CD8-positive, alpha-beta memory T cell (primary cell): ENCODE results near the gene OR51M1. TPM values are rescaled to one million over a fixed set of nuclear protein-coding genes. Genes with fewer than 3 reads are reported as not detected.

Experiments used
- CTCF ChIA-PET: fragments of 350-600 bp; sonication (Branson Sonifier 250); formaldehyde crosslinking; loops from one replicate; lab custom pipeline; 2021; ENCODE audit warnings: antibody characterized with exemption; lab: Charles Lee
- POLR2A ChIA-PET: fragments of 350-600 bp; sonication (Branson Sonifier 250); formaldehyde crosslinking; loops from one replicate; lab custom pipeline; 2021; ENCODE audit warnings: antibody characterized with exemption; lab: Charles Lee
- DNase-seq, 5 donors: peaks; one replicate each; pipeline versions ENCODE4 v3.0.0 to v3.0.0-alpha.2; 2020 to 2022; ENCODE audit warnings: mixed read lengths in 1 of 5
- H3K27ac ChIP-seq: one replicate; pipeline ENCODE4 v1.7.0; 2013; ENCODE audit warnings: low read depth, mild to moderate bottlenecking, low read length, moderate library complexity
- H3K27me3 ChIP-seq: 2 replicates; pipeline ENCODE4 v1.7.0; 2013; ENCODE audit warnings: low read length, mild to moderate bottlenecking; ENCODE audit not compliant: insufficient read depth, poor library complexity, severe bottlenecking
- H3K36me3 ChIP-seq: 2 replicates; pipeline ENCODE4 v1.7.0; 2013; ENCODE audit warnings: mild to moderate bottlenecking, low read length, moderate library complexity; ENCODE audit not compliant: insufficient read depth
- H3K4me1 ChIP-seq: 2 replicates; pipeline ENCODE4 v1.7.0; 2013; ENCODE audit warnings: mild to moderate bottlenecking, low read length, moderate library complexity; ENCODE audit not compliant: insufficient read depth
- H3K4me3 ChIP-seq: 2 replicates; pipeline ENCODE4 v1.7.0; 2013; ENCODE audit warnings: mild to moderate bottlenecking, low read length
- H3K9me3 ChIP-seq: 2 replicates; pipeline ENCODE4 v1.7.0; 2013; ENCODE audit warnings: mild to moderate bottlenecking, low read length
- H3K27ac Mint-ChIP-seq, 8 donors: one replicate each; pipeline ENCODE4 v1.8.0; 2020 to 2021; ENCODE audit warnings: mixed read lengths in 8 of 8, mild to moderate bottlenecking in 6 of 8, inconsistent platforms in 3 of 8, moderate library complexity in 3 of 8
- H3K27me3 Mint-ChIP-seq, 2 donors: one replicate each; pipeline ENCODE4 v1.8.0; 2020 to 2021; ENCODE audit warnings: mixed read lengths in 2 of 2, mild to moderate bottlenecking in 1 of 2, moderate library complexity in 1 of 2
- H3K36me3 Mint-ChIP-seq, 3 donors: one replicate each; pipeline ENCODE4 v1.8.0; 2020 to 2021; ENCODE audit warnings: mixed read lengths in 3 of 3, inconsistent platforms in 1 of 3, mild to moderate bottlenecking in 1 of 3
- H3K4me1 Mint-ChIP-seq, 3 donors: one replicate each; pipeline ENCODE4 v1.8.0; 2020 to 2021; ENCODE audit warnings: mixed read lengths in 3 of 3, inconsistent platforms in 1 of 3, mild to moderate bottlenecking in 1 of 3
- H3K4me3 Mint-ChIP-seq, 7 donors: one replicate each; pipeline ENCODE4 v1.8.0; 2020 to 2021; ENCODE audit warnings: mixed read lengths in 7 of 7, mild to moderate bottlenecking in 6 of 7, moderate library complexity in 4 of 7, inconsistent platforms in 2 of 7
- H3K9me3 Mint-ChIP-seq, 5 donors: one replicate each; pipeline ENCODE4 v1.8.0; 2020 to 2022; ENCODE audit warnings: mixed read lengths in 5 of 5, mild to moderate bottlenecking in 3 of 5, moderate library complexity in 2 of 5, inconsistent platforms in 1 of 5
- polyA plus RNA-seq: library from polyadenylated mRNA; unstranded; fragments of 300-500 nt; fragmentation: Illumina TruSeq; gene quantifications from one replicate; pipeline ENCODE4 v1.2.3, GENCODE V29; 2021
- total RNA-seq, 2 experiments: library from RNA; stranded (reverse); gene quantifications; one replicate each; pipeline ENCODE4 v1.2.3, GENCODE V29; 2021

The OR51M1 gene
- total and polyA plus RNA-seq, 3 experiments from 2014 or later = not detected

- Mint-ChIP-seq H3K27me3 (peaks cover 2 to 7% of the 10 kb centered on the region in 2 donors), H3K36me3 (no peaks in the 10 kb centered on the region), H3K27ac (no peak overlapping the region), H3K9me3 (peaks cover 0 to 2% (median 0%) of the 10 kb centered on the region in 5 donors), H3K4me3 (no peak overlapping the region), H3K4me1 (no peaks in the 10 kb centered on the region)
- no peak for DNase-seq
- H3K36me3 ChIP-seq = no peaks in the 10 kb centered on the region
- no peaks in the 10 kb centered on the region for H3K9me3 ChIP-seq
- ChIA-PET POLR2A (no interaction called here), CTCF (no interaction called here)
- H3K27ac ChIP-seq = no peak overlapping the region
- no peak overlapping the region for H3K4me3 ChIP-seq
- no peaks in the 10 kb centered on the region for H3K4me1 ChIP-seq
- no peaks in the 10 kb centered on the region for H3K27me3 ChIP-seq
These were observed 16.8 kb upstream of the OR51M1 start for GRCh38 chr11:5366856-5367255.

DNA sequence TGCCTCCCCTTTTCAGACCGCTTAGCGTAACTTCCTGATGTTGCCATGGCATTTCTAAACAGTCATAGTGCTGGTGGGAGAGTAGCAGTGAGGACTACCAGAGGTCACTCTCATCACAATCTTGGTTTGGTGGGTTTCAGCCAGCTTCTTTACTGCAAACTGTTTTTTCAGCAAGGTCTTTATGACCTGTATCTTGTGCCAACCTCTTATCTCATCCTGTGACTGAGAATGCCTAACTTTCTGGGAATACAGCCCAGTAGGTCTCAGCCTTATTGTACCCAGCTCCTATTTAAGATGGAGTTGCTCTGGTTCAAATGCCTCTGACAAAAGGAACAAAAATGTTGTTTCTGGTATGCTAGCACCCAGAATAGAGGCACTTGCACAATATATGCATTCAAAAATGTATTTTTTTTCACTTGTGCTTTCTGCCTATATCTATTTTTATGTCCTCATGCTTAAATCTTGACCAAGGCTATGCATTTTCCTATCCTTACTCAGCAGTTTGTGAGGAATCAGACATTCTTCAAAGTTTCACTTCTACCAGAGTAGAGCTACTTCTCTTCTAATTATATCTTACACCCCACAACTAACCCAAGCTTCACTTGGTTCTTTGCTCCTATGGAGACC lies 16.1 kb upstream of the OR51M1 start:
- Histone ChIP-seq H3K27ac (no peak overlapping the region), H3K4me1 (no peaks in the 10 kb centered on the region), H3K9me3 (no peaks in the 10 kb centered on the region), H3K4me3 (no peak overlapping the region), H3K36me3 (no peaks in the 10 kb centered on the region), H3K27me3 (no peaks in the 10 kb centered on the region)
- ChIA-PET CTCF (no interaction called here), POLR2A (no interaction called here)
- H3K36me3 Mint-ChIP-seq = no peaks in the 10 kb centered on the region
- H3K9me3 Mint-ChIP-seq = peaks cover 0 to 3% (median 0%) of the 10 kb centered on the region in 5 donors
- DNase-seq = no peak
- H3K27me3 Mint-ChIP-seq = peaks cover 2 to 10% of the 10 kb centered on the region in 2 donors
- no peaks in the 10 kb centered on the region for H3K4me1 Mint-ChIP-seq
- no peak overlapping the region for H3K4me3 Mint-ChIP-seq
- no peak overlapping the region for H3K27ac Mint-ChIP-seq

- Histone ChIP-seq H3K4me3 (no peak overlapping the region), H3K27ac (no peak overlapping the region), H3K27me3 (no peaks in the 10 kb centered on the region), H3K36me3 (no peaks in the 10 kb centered on the region), H3K4me1 (no peaks in the 10 kb centered on the region), H3K9me3 (no peaks in the 10 kb centered on the region)
- ChIA-PET POLR2A (no interaction called here), CTCF (no interaction called here)
- Mint-ChIP-seq H3K27ac (no peak overlapping the region), H3K27me3 (peaks cover 2 to 18% of the 10 kb centered on the region in 2 donors), H3K36me3 (no peaks in the 10 kb centered on the region), H3K9me3 (peaks cover 0 to 9% (median 0%) of the 10 kb centered on the region in 5 donors), H3K4me1 (no peaks in the 10 kb centered on the region), H3K4me3 (no peak overlapping the region)
- DNase-seq = no peak
These were observed 15.0 kb upstream of the OR51M1 start for GRCh38 chr11:5368502-5369043.

DNA sequence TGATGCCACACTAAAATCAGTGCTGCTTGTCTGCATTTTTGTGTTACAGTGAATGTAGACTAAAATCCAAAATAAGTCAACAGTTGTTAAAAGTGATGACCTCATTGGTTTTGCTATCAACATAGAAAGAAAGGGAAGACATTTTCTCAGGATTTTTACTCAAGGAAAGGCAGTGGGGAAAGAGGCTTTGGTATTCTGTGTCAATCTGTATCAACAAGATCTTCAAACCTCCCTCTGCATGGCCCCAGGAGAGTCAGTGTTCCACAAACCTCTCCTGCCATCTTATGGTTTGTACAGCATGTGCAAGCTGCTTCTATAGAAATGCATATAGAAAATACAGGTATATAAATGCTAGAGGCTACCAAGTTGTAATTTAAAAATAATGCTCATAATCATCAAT lies 13.8 kb upstream of the OR51M1 start:
- CTCF ChIA-PET = no interaction called here
- H3K27ac Mint-ChIP-seq = no peak overlapping the region
- peaks cover 2 to 18% of the 10 kb centered on the region in 2 donors for H3K27me3 Mint-ChIP-seq
- DNase-seq = no peak
- Histone ChIP-seq H3K4me3 (no peak overlapping the region), H3K27me3 (no peaks in the 10 kb centered on the region), H3K36me3 (no peaks in the 10 kb centered on the region), H3K9me3 (no peaks in the 10 kb centered on the region), H3K4me1 (no peaks in the 10 kb centered on the region), H3K27ac (no peak overlapping the region)
- POLR2A ChIA-PET = no interaction called here
- no peak overlapping the region for H3K4me3 Mint-ChIP-seq
- H3K4me1 Mint-ChIP-seq = no peaks in the 10 kb centered on the region
- no peaks in the 10 kb centered on the region for H3K36me3 Mint-ChIP-seq
- peaks cover 0 to 9% (median 0%) of the 10 kb centered on the region in 5 donors for H3K9me3 Mint-ChIP-seq

- no peaks in the 10 kb centered on the region for H3K4me1 ChIP-seq
- H3K36me3 Mint-ChIP-seq = no peaks in the 10 kb centered on the region
- peaks cover 4 to 5% of the 10 kb centered on the region in 2 donors for H3K27me3 Mint-ChIP-seq
- H3K9me3 Mint-ChIP-seq = no peaks in the 10 kb centered on the region
- H3K27ac Mint-ChIP-seq = no peak overlapping the region
- no peak overlapping the region for H3K4me3 ChIP-seq
- no peaks in the 10 kb centered on the region for H3K36me3 ChIP-seq
- H3K4me1 Mint-ChIP-seq = no peaks in the 10 kb centered on the region
- no peaks in the 10 kb centered on the region for H3K9me3 ChIP-seq
- DNase-seq = no peak
- no peaks in the 10 kb centered on the region for H3K27me3 ChIP-seq
- H3K4me3 Mint-ChIP-seq = no peak overlapping the region
- ChIA-PET POLR2A (no interaction called here), CTCF (interaction anchor here (1.1 kb wide), 1 partner anchor 8 kb away, joined by 3 read pairs; no protein-coding TSS in a partner anchor)
- no peak overlapping the region for H3K27ac ChIP-seq
These were observed 2.8 kb upstream of the OR51M1 start for GRCh38 chr11:5380740-5381342.

DNA sequence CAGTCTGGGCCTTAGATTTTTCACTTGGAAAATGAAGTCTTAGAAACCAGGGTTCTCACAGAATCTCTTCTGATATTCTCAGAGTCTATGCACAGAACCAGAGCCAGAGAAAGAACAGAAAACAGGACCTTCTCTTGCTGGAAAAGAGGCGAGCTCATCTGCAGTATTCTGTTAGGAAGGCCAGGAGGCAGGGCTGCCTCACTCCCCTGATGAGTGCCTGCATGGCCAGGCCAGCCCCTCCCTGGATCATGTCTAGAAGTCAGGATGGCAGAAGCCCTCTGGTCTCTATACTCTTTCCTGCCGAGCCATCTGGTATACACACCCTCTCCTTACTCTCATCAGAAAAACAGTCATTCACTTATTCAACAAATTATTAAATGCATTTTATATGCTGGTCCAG lies 723 bp downstream of the OR51M1 start:
- no peaks in the 10 kb centered on the region for H3K27me3 ChIP-seq
- H3K27ac ChIP-seq = no peak overlapping the region
- no peak overlapping the region for H3K4me3 Mint-ChIP-seq
- no peak for DNase-seq
- CTCF ChIA-PET = no interaction called here
- no peak overlapping the region for H3K27ac Mint-ChIP-seq
- no peak overlapping the region for H3K4me3 ChIP-seq
- H3K27me3 Mint-ChIP-seq = peaks cover 4 to 5% of the 10 kb centered on the region in 2 donors
- POLR2A ChIA-PET = no interaction called here
- H3K36me3 ChIP-seq = no peaks in the 10 kb centered on the region
- H3K4me1 ChIP-seq = no peaks in the 10 kb centered on the region
- no peaks in the 10 kb centered on the region for H3K36me3 Mint-ChIP-seq
- no peaks in the 10 kb centered on the region for H3K4me1 Mint-ChIP-seq
- no peaks in the 10 kb centered on the region for H3K9me3 ChIP-seq
- H3K9me3 Mint-ChIP-seq = no peaks in the 10 kb centered on the region

DNA sequence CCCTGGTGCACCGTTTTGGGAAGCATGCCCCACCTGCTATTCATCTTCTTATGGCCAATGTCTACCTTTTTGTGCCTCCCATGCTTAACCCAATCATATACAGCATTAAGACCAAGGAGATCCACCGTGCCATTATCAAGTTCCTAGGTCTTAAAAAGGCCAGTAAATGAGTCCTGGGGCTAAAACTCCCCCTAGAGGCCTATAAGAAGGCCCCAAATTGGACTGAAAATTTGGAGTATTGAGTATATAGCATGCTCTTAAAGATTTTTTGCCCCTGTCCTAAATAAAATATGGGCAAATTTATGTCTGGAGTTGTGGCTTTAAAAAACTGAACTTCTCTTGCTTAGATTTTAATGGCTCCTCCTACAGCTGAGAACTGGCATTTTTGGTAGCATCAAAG lies 6.6 kb downstream of the OR51M1 start:
- Histone ChIP-seq H3K36me3 (no peaks in the 10 kb centered on the region), H3K27me3 (no peaks in the 10 kb centered on the region), H3K4me1 (no peaks in the 10 kb centered on the region), H3K4me3 (no peak overlapping the region), H3K27ac (no peak overlapping the region), H3K9me3 (no peaks in the 10 kb centered on the region)
- POLR2A ChIA-PET = no interaction called here
- Mint-ChIP-seq H3K9me3 (no peaks in the 10 kb centered on the region), H3K27me3 (peaks cover 0 to under 1% of the 10 kb centered on the region in 2 donors), H3K4me1 (no peaks in the 10 kb centered on the region), H3K4me3 (no peak overlapping the region), H3K27ac (no peak overlapping the region), H3K36me3 (no peaks in the 10 kb centered on the region)
- CTCF ChIA-PET = no interaction called here
- no peak for DNase-seq

- Histone ChIP-seq H3K9me3 (no peaks in the 10 kb centered on the region), H3K27me3 (no peaks in the 10 kb centered on the region), H3K36me3 (no peaks in the 10 kb centered on the region), H3K4me3 (no peak overlapping the region), H3K27ac (no peak overlapping the region), H3K4me1 (no peaks in the 10 kb centered on the region)
- H3K36me3 Mint-ChIP-seq = no peaks in the 10 kb centered on the region
- H3K4me3 Mint-ChIP-seq = no peak overlapping the region
- H3K27ac Mint-ChIP-seq = no peak overlapping the region
- DNase-seq = no peak
- H3K27me3 Mint-ChIP-seq = no peaks in the 10 kb centered on the region
- H3K4me1 Mint-ChIP-seq = no peaks in the 10 kb centered on the region
- no peaks in the 10 kb centered on the region for H3K9me3 Mint-ChIP-seq
- ChIA-PET CTCF (no interaction called here), POLR2A (no interaction called here)
These were observed 10.5 kb downstream of the OR51M1 start for GRCh38 chr11:5394091-5394490.
